ENCODE results near the gene VWA3B.
A peak's percentile ranks its signal among the peaks of the same experiment; 100 is the strongest.
"Not testable (repeated sequence)": the region's sequence is repeated elsewhere in the genome, so short reads cannot be mapped to it uniquely, and the experiment has no call there.

Gene VWA3B, protein sequence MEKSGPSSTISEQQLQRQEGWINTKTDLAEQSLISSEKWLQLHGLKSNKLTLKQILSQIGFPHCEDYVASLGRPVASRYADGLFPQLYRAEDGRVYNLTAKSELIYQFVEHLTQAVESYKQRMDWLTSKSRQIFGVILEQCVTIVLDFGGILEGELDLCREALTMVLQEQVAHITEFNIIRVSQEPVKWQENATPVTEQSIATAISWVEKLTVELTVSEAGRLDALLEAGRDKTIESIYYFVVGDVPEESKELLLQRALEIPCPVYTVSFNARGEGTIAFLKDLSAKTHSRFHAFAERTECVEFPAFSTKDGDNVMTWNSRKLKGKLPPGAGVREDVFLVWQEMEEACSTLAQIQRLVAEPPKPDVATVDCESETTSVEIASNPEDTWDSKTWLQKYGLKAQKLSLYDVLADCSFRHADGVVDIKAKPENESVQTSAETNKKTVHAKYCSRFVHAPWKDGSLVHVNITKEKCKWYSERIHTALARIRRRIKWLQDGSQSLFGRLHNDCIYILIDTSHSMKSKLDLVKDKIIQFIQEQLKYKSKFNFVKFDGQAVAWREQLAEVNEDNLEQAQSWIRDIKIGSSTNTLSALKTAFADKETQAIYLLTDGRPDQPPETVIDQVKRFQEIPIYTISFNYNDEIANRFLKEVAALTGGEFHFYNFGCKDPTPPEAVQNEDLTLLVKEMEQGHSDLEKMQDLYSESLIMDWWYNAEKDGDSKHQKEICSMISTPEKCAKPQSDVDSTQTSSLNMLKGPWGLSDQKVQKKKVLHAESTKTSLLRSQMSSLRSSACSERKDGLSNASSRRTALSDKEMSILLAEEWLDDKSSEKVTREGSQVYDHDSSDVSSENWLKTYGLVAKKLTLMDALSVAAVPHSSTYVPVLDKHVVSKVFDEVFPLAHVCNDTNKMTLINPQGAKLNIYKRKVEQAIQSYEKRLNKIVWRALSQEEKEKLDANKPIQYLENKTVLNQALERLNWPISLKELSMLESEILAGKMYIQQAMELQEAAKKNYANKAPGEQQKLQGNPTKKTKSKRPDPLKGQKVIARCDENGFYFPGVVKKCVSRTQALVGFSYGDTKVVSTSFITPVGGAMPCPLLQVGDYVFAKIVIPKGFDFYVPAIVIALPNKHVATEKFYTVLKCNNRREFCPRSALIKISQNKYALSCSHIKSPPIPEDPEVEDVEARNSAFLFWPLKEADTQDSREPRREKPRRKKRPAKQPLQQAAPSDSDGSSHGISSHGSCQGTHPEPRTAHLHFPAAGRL (N-terminal part only)

GRCh38 chr2:98086491-98087446 lies at the start of gene VWA3B:
Gene VWA3B, plus strand, starts transcription at chr2:98087167. Its CDS starts 5,926 bp downstream, at chr2:98093093.
- peak; percentile 58 for DNase-seq

DNA sequence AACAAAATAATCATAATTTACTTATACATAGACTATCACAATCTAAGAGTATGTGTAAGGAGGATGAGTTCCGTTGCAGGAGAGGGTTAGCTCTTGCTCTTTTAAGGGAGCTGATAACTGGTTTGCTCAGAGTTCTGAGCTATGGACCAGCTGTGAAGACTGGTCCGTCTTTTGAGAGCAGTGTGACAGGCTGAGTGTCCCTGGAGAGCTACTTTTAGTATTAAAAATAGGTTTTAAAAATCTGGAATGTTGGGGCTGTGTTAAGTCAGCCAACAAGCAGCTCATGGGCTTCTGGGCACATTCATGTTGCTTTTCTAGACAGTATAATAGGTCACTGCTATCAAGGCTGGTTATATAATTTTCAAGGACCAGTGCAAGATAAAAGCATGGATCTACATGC lies 49.8 kb upstream of the VWA3B start:
- no peak for DNase-seq

DNA sequence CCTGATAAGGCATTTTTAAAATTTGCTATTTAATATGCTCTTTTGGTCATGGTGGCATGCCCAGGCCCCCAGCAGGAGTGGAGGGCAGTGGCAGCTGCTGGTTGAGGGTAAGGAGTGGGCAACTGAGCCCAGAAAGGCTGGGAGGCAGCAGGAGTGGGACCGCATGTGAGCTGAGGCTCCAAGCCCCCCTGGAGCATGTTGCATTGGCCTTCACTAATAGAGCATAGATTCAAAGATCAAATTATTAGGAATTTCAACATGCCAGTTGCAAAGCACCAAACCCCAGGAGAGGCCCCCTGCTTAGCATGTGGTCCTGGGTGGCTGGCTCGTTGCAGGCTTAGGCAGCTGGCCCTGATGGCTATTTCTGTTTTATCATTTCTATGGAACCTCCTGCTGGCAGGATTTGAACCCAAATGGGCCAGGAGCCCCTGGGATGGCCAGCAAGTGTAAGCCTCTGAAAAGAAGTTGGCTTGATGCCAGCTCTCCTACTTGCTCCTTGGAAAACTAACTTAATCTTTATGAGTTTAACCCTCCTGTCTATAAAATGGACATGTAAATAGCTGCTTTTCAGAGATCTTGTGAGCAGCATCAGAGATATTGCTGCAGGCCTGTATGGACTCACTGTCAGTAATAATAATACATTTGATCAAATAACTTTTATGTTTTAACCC lies 49.2 kb upstream of the VWA3B start:
- DNase-seq, result no peak

GRCh38 chr2:98039085-98039756 lies 47.7 kb upstream of the VWA3B start:
- no peak for DNase-seq

GRCh38 chr2:98040331-98040939 lies 46.5 kb upstream of the VWA3B start:
- no peak for DNase-seq

DNA sequence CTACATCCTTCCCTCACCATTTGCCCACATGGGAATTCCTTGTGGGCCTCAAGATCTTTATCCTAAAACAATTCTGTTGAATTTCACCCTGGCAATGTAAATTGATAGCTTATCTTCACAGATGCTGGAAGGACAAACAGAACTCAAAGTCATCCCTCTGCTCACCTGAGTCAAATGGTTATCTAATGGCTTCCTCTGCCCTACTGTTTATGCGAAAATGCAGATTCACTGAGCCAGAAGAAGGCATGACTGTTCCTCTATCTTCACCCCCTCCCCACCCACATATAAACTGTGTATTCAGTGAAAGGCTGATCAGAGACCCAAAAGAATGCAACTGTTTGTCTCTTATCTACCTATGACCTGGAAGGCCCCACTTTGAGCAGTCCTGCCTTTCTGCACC lies 43.9 kb upstream of the VWA3B start:
- DNase-seq, result no peak

DNA sequence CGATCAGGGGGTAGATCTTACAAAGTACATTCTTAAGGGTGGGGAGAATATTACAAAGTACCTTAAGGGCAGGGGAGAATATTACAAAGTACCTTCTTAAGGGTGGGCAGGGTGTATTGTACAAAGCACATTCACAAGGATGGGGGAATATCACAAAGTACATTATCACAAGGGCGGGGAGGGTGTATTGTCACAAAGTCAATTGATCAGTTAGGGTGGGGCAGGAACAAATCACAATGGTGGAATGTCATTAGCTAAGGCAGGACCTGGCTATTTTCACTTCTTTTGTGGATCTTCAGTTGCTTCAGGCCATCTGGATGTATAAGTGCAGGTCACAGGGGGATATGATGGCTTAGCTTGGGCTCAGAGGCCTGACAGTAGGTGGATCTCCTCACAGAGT lies 42.2 kb upstream of the VWA3B start:
- not testable (repeated sequence) for DNase-seq

GRCh38 chr2:98050070-98050469 lies 36.9 kb upstream of the VWA3B start:
- no peak for DNase-seq

GRCh38 chr2:98058191-98058975 lies 28.6 kb upstream of the VWA3B start:
- no peak for DNase-seq

DNA sequence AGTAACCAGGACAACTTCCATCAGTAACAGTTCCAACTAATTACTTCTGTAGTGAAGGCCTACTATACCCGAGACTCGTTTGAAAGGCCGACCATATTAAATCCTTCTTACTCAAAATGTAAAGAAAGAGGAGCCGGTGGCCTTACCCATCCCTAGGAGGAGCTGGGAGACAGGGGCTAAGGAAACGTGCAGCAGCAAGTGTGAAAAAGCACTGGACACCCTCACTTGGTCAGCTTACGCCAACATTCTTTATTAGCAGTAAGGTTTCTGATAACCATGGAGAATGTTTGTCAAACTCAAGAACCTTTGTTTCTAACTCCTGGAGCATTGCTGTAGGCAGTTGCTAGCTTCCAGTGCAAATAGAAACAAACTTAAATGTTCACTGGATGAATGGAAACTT lies 26.7 kb upstream of the VWA3B start:
- no peak for DNase-seq

DNA sequence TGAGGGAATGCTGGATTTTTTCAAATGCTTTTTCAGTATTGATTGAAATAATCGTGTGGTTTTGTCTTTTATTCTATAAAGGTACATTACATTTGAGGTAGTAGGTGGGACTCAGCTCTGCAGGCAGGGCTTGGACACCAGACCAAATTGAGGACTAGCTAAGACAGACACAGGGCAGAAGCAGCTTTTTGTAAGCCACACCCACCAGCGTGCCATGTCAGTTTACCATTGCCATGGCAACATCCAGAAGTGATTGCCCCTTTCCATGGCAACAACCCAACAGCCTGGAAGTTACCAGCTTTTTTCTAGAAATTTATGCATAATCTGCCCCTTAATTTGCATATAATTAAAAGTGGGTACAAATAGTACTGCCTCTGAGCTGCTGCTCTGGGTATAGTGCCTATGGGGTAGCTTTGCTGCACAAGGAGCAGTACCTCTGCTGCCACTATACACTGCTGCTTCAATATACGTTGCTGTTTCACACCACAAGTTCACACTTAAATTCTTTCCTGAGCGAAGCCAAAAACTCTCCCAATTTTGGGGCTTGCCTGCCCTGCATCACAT lies 23.6 kb upstream of the VWA3B start:
- DNase-seq, result no peak

DNA sequence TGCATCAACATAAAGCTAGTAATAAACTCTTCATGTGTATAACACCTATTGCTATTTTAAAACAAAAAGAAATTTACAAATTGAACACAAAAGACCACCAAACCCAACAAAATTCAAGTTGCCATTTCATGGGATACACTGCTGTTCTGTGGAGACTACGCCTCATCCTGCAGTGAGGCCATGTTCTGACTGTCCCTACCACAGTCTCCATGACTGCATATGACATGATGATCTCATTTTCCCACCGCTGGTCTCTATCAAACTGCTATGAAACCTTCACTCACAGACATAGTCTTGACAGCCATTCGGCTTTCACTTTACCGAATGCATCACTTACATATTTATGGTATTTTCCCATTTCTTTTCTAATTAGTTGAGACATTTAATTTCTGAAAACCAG lies 21.2 kb upstream of the VWA3B start:
- DNase-seq, result no peak

- no peak for DNase-seq
These were observed 19.8 kb upstream of the VWA3B start for GRCh38 chr2:98067160-98067559.

- no peak for DNase-seq
These were observed 16.9 kb upstream of the VWA3B start for GRCh38 chr2:98070081-98070480.

- no peak for DNase-seq
These were observed 14.5 kb upstream of the VWA3B start for GRCh38 chr2:98072442-98072841.

DNA sequence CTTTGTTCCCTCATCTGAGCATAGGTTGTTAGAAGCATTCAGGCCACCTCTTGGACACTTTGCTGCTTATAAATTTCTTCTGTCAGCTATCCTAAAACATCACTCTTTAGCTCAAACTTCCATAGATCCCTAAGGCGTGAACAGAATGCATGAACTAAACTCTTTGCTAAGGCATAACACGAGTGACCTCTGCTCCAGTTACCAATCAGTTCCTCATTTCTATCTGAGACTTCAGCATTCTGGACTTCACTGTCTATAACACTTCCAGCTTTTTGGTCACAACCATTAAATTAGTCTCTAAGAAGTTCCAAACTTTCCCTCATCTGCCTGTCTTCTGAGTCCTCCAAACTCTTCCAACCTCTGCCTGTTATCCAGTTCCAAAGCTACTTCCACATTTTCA lies 8.3 kb upstream of the VWA3B start:
- DNase-seq, result no peak

DNA sequence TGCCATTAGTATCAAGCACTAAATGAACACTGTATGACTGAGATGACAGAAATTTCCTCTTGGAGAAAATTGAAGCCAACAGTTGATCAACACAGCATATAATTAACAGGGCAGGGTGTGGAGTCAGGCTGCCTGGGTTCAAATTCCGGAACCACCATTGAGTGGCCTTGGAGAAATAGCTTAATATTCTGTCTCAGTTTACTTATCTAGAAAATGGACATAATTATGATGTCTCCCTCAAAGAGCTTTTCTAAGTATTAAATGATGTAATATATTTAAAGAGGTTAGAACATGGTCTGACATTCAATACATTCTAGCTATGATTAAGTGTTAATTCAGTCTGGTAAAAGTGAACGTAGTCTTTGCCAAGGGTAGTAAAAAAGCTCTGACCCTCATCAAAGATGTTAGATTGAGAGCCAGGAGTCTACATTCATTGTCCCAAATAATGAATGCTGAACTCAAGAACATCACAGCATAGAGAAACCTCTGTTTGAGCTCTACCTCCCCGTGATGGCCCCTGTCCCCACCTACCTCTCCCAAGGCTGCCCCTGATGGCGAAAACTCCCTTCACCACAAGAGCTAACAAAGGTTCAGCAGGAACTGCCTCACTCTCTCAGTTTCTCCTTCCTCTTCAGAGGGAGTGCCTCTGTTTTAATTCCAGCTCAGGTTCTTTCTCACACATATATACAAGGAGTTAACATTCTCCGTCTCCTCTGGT lies 2.7 kb upstream of the VWA3B start:
- no peak for DNase-seq

DNA sequence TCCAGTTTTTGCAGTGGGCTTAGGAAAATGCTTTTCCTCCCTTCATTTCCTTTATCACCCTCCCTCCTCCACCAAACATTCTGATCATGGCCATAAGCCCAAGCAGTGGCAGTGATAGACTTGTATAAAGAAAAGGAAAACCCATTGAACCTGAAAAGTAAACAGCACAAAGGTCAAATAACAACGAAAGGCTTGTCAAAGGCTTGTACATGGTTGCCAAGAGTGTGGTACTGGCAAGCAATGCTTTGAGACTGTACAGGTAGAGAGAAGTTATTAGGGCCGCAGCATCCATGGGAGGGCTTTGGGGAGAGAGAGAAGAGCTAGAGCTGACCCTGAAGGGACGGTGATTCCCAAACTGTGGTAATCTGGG lies 2.1 kb upstream of the VWA3B start:
- DNase-seq, result no peak

DNA sequence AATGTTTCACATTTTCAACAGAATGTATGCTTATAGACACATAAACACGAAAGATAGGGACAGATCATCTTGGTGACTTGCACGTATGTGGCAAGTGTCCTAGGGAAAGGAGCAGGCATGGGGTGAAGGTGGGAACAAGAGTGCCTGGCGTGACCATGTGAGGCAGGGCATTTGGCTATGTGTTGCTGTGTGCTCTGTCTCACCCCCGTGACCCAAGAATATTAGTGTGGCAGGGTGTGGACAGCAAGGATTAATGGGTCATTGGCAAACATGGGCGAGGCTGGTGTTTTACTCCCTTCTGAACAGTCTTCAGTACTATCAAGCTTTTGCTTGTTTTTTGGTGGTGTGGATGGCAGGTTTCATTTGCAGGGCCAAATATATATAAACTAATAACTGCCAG lies 1.3 kb upstream of the VWA3B start:
- DNase-seq, result no peak
